HG03575 (cell line): ENCODE results near the gene PSMB5.

ENCODE experiments used
- ATAC-seq: cut with Tn5 transposase; IDR thresholded peaks from one replicate; pipeline ENCODE4 v1.9.1; 2021; ENCODE audit not compliant: unreplicated experiment, insufficient number of reproducible peaks, low FRiP score; ENCODE audit errors: extremely low read depth

Gene PSMB5

DNA sequence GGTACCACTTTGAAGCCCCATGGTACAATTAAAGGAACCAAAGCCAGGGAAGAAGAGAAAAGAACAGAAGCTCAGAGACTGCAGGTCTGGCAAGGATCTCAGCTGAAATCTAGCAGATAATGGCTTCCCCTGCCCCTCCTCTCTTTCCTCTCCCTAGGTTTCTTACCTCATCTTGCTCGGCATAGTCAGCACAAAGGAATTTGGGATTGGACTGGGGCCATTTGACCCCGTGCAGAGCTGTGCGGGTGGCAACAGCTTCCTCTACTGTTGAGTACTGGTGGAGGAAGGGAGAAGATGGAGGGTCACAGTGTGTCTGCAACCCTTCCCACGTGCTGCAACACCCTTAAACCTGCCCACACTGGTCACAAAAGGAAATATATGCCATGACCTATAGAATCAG lies 27.3 kb upstream of the PSMB5 start:
- no peak for ATAC-seq

DNA sequence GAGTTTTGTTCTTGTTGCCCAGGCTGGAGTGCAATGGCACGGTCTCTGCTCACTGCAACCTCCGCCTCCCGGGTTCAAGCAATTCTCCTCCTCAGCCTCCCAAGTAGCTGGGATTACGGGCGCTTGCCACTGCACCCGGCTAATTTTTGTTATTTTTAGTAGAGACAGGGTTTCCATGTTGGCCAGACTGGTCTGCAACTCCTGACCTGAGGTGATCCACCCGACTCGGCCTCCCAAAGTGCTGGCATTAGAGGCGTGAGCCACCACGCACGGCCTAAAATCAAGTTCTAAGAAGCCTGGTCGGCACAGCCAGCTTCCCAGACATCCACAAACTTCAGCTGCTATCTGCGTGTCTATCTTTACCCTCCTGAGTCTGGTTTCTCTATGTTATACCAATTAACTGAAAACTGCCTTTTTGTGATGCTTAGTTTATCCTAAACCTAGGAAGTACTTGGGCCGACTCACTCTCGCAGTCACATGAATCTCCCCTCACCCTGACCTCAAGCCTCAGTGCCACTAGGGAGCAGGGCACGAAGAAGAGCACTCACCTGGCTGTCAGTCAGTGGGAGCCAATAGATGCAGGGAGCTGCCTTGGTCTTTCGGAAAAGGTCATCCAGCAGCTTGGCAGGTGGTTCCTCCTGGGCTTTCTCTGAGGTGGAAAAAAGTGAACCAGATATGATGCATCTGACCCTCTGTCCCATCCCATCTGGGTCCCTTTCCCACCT lies 26.0 kb upstream of the PSMB5 start:
- no peak for ATAC-seq

DNA sequence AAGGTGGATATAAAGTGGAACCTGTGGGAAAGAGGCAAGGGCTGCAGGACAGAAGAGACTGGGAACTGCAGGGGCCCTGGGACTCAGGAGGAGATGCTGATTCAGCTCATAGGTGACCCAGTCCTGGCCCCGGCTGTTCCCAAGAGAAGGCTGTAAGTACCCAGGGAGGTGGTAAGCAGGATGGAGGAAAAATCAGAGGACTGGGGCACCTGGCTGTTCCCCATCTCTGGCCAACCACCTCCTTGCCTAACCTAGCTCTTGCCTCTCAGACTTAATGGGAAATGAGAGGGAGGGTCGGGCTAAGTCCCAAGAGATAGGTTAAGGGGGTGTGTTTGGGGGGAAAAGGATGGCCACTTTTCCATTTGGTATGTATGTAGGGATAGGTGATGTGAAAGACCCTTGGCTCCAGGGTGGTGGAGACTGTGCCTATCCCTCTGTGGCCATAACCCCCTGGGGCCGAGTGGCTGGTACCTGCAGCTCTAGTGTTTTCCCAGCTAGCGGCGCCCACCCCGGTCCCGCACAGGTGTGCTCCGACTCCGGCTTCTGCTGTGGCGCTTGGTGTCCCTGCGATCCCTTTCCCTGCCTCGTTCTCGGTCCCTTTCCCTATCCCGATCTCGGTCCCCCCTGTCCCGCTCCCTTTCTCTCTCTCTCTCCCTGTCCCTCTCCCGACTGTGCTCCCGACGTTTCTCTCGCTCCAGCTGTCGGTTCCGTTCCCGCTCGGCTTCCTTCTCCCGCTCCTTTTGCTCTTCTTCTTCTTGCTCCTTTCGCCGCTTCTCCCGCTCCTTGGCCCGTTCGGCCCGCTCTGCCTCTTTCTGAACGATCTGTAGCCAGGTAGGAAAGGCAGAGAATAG lies 24.2 kb upstream of the PSMB5 start:
- no peak for ATAC-seq

DNA sequence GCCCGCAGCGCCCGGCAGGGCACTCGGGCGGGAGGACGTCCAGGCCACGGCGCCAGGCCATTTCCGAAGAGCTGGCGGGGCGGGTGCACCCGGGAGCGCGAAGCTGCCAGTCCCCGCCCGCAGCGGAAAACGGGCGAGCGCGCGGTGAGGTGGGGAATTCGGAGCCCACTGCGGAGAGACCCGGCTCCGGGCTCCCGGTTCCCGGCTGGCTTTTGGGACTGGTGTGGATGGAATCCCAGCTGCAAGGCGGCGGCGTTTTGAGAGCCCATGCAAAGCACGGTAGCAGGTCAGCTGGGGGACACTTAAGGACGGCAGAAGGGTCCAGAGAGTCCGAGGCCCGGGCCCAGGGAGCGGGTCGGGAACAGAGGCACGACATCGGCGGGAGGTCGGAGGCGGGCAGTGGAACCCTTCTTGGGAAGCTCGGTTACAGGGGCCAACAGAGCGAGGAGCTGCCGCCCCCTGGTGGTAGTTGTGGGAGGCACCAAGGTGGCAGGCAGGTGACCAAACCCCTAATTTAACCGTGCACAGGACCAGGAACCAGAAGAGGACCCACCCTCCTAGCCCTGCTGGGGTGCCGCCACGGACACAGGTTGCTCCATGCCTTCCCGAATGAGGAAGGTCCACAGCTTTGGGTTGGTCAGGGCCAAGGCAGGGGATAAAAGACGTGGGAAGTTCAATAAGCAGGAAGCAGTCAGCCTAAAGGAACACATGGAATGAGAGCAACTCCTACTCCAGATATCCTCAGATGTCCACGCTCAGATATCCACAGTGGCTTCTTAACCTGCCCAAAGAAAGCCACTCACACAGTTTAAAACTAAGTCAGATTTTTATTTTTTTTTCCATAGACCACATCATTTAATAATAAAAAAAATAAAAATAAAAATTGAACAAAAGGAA lies 23.3 kb upstream of the PSMB5 start:
- no peak for ATAC-seq

DNA sequence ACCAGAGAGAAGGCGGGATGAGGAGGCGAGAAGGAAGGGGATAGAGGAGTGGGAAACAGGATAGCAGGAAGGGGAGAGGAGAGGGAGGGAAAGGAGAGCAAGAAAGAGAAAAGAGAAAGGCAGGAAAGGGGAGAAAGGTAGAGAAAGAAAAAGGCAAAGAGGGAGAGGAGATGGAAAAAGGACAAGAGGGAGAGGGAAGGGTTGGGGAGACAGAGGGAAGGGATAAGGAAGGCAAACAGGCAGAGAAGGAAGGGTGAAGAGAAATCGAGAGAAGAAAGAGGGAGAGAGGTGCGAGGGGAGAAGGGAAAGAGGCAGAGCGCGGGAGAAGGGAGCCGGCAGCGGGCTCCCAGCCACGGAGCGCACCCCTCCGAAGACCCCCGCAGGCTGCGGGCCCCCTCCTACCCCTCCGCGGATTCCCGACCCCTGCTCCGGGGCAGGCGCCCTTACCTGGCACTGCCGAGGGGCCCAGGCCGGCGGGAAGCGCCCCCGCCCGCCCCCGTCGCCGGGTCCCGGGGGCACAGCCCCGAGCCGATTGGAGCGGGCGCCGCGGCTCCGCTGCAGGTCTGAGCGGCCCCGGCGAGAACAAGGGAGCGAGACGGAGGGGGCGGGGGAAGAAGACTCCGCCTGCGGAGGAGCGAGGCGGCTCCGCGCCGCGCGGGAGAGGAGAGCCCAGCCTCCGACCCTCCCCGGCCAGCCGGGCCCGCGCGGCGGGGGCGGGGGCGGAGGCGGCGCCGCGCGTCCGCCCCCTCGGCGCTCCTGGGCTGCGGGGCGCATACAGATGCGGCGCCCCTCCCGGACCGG lies 22.5 kb upstream of the PSMB5 start, which contains the start of gene CDH24:
Gene CDH24 (minus strand): TSS at position 565 of the 801 bp plus-strand sequence. CDS start 1,787 bp downstream, outside the sequence.
- no peak for ATAC-seq

DNA sequence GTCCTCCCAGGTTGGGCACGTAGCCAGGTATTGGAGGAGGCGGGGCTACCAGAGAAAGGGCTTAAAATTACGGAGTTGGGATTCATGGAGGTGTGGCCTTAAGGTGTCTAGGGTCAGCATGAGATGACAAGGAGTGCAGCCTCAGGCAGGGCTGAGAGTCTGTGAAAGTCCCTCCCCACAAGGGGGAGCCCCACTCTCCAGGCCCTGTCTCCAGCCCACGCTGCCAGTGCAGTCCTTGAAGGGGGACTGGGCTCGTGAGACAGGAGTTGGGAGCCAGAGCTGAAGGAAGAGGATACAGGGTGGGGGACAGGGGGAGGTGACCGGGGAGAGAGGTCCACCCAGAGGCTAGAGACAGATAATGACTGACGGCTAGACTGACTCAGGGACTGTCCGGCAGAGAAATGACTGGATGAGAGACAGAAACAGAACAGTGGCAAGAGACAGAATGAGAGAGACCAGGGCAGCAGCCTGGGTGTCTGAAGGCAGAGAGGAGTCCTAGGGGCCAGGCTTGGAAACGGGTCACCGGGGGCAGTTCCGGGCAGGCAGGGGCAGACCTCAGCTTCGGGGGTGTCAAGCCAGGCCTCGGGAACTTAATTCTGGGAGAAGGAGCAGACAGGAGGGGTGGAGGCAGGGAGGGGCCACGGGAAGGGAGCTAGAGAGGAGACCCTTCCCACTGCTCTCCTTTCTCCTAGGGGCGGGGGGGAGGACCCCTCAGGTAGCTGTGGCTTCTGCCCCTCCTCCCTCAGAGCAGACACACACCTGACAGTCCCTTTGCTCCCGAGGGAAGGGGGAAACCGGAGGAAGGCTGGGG lies 21.6 kb upstream of the PSMB5 start:
- ATAC-seq, result no peak

DNA sequence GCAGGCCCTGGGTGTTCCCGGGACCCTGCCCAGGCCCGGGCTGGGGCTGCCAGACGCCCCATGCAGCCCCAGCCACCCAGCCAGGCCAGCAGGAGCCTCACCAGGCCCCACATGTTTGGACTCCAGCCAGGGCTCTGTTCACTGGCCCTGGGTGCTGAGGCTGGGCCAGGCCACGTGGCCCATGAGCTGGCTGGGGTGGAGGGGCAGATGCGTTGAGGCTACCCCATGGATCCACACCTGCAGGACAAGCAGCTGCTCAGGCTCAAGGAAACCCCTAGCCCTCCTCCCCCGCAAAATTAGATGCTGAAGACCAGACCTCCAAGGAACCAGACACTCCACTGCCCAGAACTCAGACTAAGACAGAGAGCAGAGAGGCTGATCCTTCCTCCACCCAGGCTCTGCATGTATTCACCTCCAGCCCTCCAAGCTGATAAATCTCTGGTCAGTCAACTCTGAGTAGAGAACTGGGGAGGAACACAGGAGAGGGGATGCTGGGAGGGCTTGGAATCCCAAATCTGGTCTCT lies 21.0 kb upstream of the PSMB5 start:
- ATAC-seq, result no peak

DNA sequence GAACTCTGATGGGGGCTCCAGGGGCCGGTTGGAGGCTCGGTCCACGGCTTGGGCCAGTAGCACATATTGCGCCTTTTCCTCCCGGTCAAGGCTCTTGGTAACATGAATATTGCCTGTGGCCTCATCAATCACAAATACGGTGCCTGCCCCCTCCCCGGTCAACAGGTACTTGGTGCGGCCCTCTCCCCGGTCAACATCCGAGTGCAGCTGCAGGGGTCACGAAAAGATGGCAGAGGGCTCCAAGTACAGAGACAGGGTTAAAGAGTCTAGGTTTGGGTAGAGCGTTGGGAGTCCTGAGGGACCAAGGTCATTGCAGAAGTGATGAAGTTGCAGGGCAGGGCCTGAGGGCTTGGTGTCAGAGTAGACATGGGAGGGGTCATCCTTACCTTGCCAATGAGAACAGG lies 20.4 kb upstream of the PSMB5 start:
- no peak for ATAC-seq

DNA sequence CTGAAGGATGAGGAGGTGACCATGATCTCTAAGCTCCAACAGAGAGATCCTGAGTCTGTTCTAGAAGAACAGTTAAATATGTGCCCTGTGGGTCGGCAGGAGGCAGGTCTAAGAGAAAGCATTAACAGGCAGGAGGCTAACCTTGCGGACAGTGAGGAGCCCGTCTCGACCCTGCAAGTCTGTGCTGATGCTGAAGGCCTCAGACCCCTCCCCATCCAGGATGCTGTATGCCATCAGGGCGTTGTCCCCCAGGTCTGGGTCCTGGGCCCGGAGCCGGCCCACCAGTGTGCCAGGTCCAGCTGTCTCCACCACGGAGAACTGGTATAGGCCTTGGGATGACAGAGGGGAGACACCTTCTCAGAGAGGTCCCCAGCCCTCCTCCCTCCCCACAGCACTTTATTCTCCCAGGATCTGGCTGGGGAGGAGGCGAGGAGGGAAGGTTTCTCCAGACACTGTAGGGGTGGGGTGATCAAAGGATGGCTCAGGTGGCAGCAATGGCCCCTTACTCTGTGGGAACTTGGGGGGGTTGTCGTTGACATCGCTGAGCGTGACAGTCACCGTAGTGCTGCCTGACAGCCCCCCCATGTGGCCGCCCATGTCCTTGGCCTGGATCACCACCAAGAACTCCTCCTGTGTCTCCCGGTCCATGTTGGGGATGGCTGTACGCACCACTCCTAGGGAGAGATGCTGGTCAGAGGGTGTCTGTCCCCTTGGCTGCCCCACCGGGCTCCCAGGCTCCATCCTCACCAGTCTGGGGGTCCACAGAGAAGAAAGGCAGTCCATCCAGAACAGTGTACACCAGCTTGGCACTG lies 19.5 kb upstream of the PSMB5 start:
- no peak for ATAC-seq

DNA sequence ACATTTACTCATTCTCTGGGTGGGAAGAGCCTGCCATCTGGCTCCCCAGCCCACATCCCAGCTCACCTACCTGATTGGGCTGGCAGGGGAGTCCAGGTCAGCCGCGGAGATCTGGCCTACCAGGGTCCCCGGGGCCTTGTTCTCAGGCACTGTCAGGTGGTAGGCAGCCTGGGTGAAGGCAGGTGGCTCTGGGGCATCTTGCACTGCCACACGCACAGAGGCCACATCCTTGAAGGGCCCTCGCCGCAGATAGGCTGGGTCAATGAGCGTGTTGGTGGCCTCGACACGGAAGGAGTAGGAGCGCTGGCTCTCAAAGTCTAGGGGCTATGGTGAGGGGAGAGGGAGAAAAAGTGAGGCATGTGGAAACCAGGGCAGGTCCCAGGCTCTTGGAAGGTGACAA lies 18.7 kb upstream of the PSMB5 start:
- ATAC-seq, result no peak

DNA sequence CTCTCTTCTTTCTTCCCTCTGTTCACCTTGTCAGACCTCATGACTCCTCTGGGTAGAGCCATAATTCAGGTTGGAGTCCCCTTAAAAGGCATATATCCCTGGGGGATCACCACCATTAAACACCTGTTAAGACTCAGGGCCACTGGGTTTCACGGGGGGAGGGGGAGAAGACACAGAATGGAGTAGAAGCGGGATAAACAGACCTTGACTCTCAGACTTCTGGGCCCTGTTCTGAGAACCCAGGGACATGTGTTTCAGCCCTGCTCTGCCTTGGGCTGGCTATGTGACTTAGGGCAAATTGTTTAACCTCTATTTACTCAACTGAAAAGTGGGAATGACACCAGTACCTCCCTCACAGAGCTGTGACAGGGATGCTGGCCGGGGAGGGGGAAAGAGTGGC lies 18.0 kb upstream of the PSMB5 start:
- ATAC-seq, result no peak

DNA sequence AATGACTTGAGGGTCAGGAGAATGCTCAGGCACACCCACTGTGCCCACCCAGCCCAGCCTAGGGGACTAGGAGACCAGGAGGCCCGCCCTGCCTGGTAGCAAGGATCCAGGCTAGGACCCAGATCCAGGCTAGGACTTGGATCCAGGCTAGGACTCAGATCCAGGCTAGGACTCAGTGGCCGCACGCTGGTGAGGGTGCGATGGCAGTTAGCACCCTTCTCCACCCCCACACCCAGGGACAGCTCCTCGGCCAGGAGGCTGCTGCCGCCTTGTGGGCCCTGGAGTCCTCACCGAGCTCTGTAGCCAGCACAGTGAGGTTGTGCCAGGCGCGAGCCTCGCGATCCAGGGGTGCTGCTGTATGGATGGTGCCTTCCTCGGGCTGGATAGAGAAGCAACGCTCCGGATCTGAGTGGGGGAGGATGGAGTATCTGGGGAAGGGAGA lies 17.5 kb upstream of the PSMB5 start:
- no peak for ATAC-seq

DNA sequence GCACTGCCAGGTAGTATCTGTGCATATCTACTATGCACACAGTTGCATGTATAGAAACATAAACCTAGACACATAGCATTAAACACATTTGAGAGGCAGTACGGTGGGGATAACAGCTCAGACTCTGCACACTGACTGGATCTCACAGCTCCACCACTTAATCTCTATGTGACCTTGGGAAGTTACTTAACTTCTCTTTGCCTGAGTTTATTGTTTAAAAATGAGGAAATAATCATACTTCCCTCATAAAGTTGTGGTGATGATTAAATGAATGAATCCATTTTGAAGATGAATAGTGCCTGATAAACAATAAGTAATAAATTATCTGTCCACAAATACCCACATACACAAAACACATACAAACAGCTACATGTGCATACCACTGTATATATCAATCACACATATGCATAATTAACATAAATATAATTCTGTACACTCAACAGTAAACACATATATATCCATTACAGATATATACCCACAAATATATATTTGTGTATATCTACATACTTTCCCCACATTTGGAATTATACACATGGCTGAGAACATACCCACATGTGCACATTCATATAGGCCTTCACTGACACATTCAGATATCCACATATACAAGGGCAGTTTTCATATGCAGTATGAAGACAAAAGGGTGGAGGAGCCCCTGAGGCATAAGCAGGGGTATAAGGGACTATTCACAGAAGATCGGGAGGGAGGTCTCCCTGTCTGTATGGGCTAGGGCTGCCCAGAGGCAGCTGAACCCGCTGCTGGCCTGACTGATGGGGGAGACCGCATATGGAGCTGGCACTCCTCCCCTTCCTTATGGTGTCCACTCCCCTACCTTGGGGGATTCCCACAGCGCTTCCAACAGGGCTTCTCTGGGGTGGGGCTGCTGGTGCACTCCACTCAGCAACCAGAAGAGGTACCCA lies 16.7 kb upstream of the PSMB5 start:
- no peak for ATAC-seq

DNA sequence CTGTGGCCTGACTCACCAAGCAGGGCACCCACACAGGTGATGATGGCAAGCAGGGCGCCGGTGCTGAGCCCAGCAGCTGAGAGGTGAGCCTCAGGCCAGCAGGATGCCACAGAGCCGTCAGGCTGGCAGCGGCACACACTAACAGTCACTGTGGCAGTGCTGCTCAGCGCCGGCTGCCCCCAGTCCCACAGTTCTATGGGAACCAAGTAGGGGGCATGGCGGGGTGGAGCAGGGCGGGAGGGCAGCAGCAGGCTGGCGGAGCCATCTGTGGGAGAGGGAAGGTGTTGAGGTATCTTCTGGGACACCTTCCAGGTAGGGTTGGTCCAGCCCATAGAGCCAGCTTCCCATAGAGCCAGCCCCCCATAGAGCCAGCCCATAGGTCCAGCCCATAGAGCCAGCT lies 14.3 kb upstream of the PSMB5 start:
- ATAC-seq, result no peak

DNA sequence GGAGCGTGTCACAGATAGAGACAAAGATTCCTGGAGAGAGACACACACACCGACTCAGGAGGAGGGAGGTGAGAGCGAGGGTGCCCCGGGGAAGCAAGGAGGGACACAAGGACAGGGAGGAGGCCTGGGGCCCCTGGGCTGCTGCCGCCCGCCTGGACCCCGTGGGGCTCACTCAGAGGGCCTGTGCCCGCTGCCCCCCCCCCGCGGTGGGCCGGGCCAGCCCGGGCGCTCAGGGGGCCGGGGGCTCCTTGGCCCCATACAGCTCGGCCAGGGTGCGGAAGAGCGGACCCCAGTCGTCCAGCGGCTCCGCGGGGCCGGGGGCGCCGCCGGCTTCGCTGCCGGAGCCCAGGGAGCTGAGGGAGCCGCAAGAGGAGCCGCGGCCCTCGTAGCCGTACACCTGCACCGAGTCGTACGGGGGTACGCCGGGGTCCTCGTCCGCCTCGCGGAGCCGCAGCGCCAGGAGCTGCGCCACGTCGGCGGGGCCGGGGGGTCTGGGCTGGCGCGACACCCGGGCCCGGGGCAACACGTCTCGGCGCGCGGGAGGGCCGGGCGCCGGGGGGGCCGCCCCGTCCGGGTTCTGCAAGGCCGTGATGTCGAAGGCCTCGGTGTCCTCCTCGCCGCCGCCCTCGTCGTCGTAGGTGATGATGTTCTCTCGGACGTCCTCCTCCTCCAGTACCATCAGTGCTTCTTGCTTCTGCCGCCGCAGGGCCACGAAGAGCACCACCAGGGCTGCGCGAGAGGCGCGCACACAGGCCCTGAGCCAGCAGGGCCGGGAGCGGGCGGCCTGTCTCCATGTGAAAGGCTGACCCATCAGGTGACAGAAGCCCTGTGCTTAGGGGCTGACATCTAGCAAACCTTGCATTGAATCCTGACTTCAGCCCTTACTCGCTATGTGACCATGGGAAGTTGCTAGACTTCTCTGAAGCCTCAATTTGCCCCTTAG lies 13.3 kb upstream of the PSMB5 start:
- no peak for ATAC-seq
